ENCODE results near the gene DDX42. TPM values are rescaled to one million over a fixed set of nuclear protein-coding genes. Genes with fewer than 3 reads are reported as not detected.

Gene DDX42
- total and polyA plus RNA-seq, 2 experiments from 2014 or later = 57.8 to 101 TPM

- Histone ChIP-seq H3K79me2 (replicated peaks; ENCODE audit: insufficient read depth) (0 out of 2 replicates have a peak, but pooled peaks cover 3% of the 10 kb centered on the region), H3K27me3 (ENCODE audit: insufficient read depth) (no peaks in the 10 kb centered on the region), H4K20me1 (replicated peaks; ENCODE audit: insufficient read depth) (no peaks in the 10 kb centered on the region), H3F3A (replicated peaks; ENCODE audit: low read depth) (no peaks in the 10 kb centered on the region), H3K9me2 (ENCODE audit: insufficient read depth) (no peaks in the 10 kb centered on the region), H2AFZ (no peak overlapping the region), H3K4me3 (no peak overlapping the region), H3K36me3 (ENCODE audit: insufficient read depth) (peaks cover 45% of the 10 kb centered on the region), H3K27ac (ENCODE audit: low read depth) (no peak overlapping the region), H3K4me2 (no peak overlapping the region), H3K4me1 (ENCODE audit: insufficient read depth) (no peaks in the 10 kb centered on the region)
- no peaks in the 10 kb centered on the region for H3K4me1 Mint-ChIP-seq
- no peak for TF ChIP-seq EZH2 (IDR thresholded peaks at IDR 0.05; ENCODE audit: low read depth, unreplicated experiment)
- TF ChIP-seq, protein P1, sequence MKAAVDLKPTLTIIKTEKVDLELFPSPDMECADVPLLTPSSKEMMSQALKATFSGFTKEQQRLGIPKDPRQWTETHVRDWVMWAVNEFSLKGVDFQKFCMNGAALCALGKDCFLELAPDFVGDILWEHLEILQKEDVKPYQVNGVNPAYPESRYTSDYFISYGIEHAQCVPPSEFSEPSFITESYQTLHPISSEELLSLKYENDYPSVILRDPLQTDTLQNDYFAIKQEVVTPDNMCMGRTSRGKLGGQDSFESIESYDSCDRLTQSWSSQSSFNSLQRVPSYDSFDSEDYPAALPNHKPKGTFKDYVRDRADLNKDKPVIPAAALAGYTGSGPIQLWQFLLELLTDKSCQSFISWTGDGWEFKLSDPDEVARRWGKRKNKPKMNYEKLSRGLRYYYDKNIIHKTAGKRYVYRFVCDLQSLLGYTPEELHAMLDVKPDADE (IDR thresholded peaks at IDR 0.05) = no peak
- no peak for TF ChIP-seq REST (IDR thresholded peaks at IDR 0.05; ENCODE audit: unreplicated experiment)
- TF ChIP-seq ZNF331 (CRISPR knock-in tag; IDR thresholded peaks at IDR 0.05; ENCODE audit: low read depth) = no peak
- no peak for TF ChIP-seq JUNB (IDR thresholded peaks at IDR 0.05; ENCODE audit: unreplicated experiment)
- no peak for TF ChIP-seq ZNF114 (CRISPR knock-in tag; IDR thresholded peaks at IDR 0.05)
- H3K27ac Mint-ChIP-seq = no peak overlapping the region
- peaks cover 76% of the 10 kb centered on the region for H3K36me3 Mint-ChIP-seq (ENCODE audit: low read depth)
- no peaks in the 10 kb centered on the region for H3K9me3 Mint-ChIP-seq
- ATAC-seq = no peak
- no peaks in the 10 kb centered on the region for H3K27me3 Mint-ChIP-seq (ENCODE audit: insufficient read depth, low read depth, poor library complexity)
- DNase-seq (ENCODE audit: low spot score) = no peak
- no peak overlapping the region for H3K4me3 Mint-ChIP-seq
Observed at GRCh38 chr17:63758428-63758827, 15.5 kb upstream of the DDX42 start.

- ATAC-seq (no peak), DNase-seq (ENCODE audit: low spot score) (no peak)
- Mint-ChIP-seq H3K9me3 (no peaks in the 10 kb centered on the region), H3K36me3 (ENCODE audit: low read depth) (peaks cover 68% of the 10 kb centered on the region), H3K4me3 (no peak overlapping the region), H3K4me1 (no peaks in the 10 kb centered on the region), H3K27me3 (ENCODE audit: insufficient read depth, low read depth, poor library complexity) (peaks cover 2% of the 10 kb centered on the region), H3K27ac (no peak overlapping the region)
- Histone ChIP-seq H3K4me1 (ENCODE audit: insufficient read depth) (no peaks in the 10 kb centered on the region), H3K4me2 (no peak overlapping the region), H3K4me3 (no peak overlapping the region), H3K79me2 (replicated peaks; ENCODE audit: insufficient read depth) (peaks cover 20% of the 10 kb centered on the region), H4K20me1 (replicated peaks; ENCODE audit: insufficient read depth) (peaks cover 6% of the 10 kb centered on the region), H3K27ac (ENCODE audit: low read depth) (no peak overlapping the region), H3K27me3 (ENCODE audit: insufficient read depth) (no peaks in the 10 kb centered on the region), H2AFZ (no peak overlapping the region), H3F3A (replicated peaks; ENCODE audit: low read depth) (no peaks in the 10 kb centered on the region), H3K9me2 (ENCODE audit: insufficient read depth) (no peaks in the 10 kb centered on the region), H3K36me3 (ENCODE audit: insufficient read depth) (peaks cover 45% of the 10 kb centered on the region)
- TF ChIP-seq CREB1 (CRISPR knock-in tag; IDR thresholded peaks at IDR 0.05; ENCODE audit: low read depth) (no peak), STAT1 (IDR thresholded peaks at IDR 0.05; ENCODE audit: unreplicated experiment) (no peak)
- TF ChIP-seq, protein P1 (IDR thresholded peaks at IDR 0.05) = no peak
Observed at GRCh38 chr17:63760771-63761539, 13.0 kb upstream of the DDX42 start.
